WTC11 (cell line): ENCODE data around the gene GSTA1. TPM values are rescaled to one million over a fixed set of nuclear protein-coding genes. Genes with fewer than 3 reads are reported as not detected.

Experiments
- ATAC-seq: fragments of 200-7000 bp; cut with Tn5 transposase; 2 replicates; pipeline ENCODE4 v1.10.0; 2021; ENCODE audit warnings: mild to moderate bottlenecking, moderate library complexity
- CTCF ChIA-PET: fragments of 300-600 bp; sonication (Branson Sonifier 250); formaldehyde crosslinking; loops from one replicate; lab custom pipeline; 2021; ENCODE audit warnings: antibody characterized with exemption; lab: Charles Lee
- POLR2A ChIA-PET: fragments of 350-600 bp; sonication (Branson Sonifier 250); formaldehyde crosslinking; loops from one replicate; lab custom pipeline; 2021; ENCODE audit warnings: antibody characterized with exemption; lab: Charles Lee
- DNase-seq: peaks from one replicate; pipeline ENCODE4 v3.0.0; 2021; ENCODE audit warnings: low spot score
- H3K27ac Mint-ChIP-seq: 2 replicates; pipeline ENCODE4 v1.8.0; 2021; ENCODE audit warnings: mixed read lengths
- H3K27me3 Mint-ChIP-seq: 2 replicates; pipeline ENCODE4 v1.8.0; 2021; ENCODE audit warnings: low read depth, mild to moderate bottlenecking, moderate library complexity, mixed read lengths
- H3K36me3 Mint-ChIP-seq: 2 replicates; pipeline ENCODE4 v1.8.0; 2021; ENCODE audit warnings: mixed read lengths
- H3K4me1 Mint-ChIP-seq: 2 replicates; pipeline ENCODE4 v1.8.0; 2022; ENCODE audit warnings: mixed read lengths
- H3K4me3 Mint-ChIP-seq: 2 replicates; pipeline ENCODE4 v1.8.0; 2021; ENCODE audit warnings: mild to moderate bottlenecking, moderate library complexity, mixed read lengths
- H3K9me3 Mint-ChIP-seq: 2 replicates; pipeline ENCODE4 v1.8.0; 2021; ENCODE audit warnings: mixed read lengths
- CREB1 ChIP-seq: sonication (generic); formaldehyde crosslinking; IDR thresholded peaks from 2 replicates; pipeline ENCODE4 v1.8.0; 2023; ENCODE audit warnings: mild to moderate bottlenecking, missing genetic modification reagents
- ELF4 ChIP-seq: sonication (generic); formaldehyde crosslinking; IDR thresholded peaks from 2 replicates; pipeline ENCODE4 v1.8.1; 2022; ENCODE audit warnings: low read depth, mild to moderate bottlenecking, moderate library complexity, missing genetic modification reagents
- EMX1 ChIP-seq: fragments of 250-450 bp; sonication (Bioruptor Pico); IDR thresholded peaks from 2 replicates; pipeline ENCODE4 v1.8.0; 2021; ENCODE audit warnings: mild to moderate bottlenecking
- FOXK1 ChIP-seq: sonication (generic); formaldehyde crosslinking; IDR thresholded peaks from 2 replicates; pipeline ENCODE4 v1.8.0; 2022; ENCODE audit warnings: mild to moderate bottlenecking, moderate library complexity, missing genetic modification reagents
- FOXP1 ChIP-seq: sonication (generic); formaldehyde crosslinking; IDR thresholded peaks from 2 replicates; pipeline ENCODE4 v1.8.0; 2022; ENCODE audit warnings: missing genetic modification reagents, mild to moderate bottlenecking, moderate library complexity, borderline replicate concordance
- GTF2I ChIP-seq: fragments of 250-450 bp; sonication (Bioruptor Pico); conservative IDR thresholded peaks from 2 replicates; pipeline ENCODE4 v1.4.0; 2021; ENCODE audit warnings: mild to moderate bottlenecking
- HMGA2 ChIP-seq: fragments of 250-450 bp; sonication (Bioruptor Pico); IDR thresholded peaks from 2 replicates; pipeline ENCODE4 v1.4.0; 2021; ENCODE audit warnings: mild to moderate bottlenecking, moderate library complexity
- IRF2 ChIP-seq: sonication (generic); formaldehyde crosslinking; IDR thresholded peaks from 2 replicates; pipeline ENCODE4 v1.8.0; 2022; ENCODE audit warnings: low read depth, missing genetic modification reagents, borderline replicate concordance
- JAZF1 ChIP-seq: fragments of 250-450 bp; sonication (Bioruptor Pico); IDR thresholded peaks from 2 replicates; pipeline ENCODE4 v1.9.0; 2021; ENCODE audit warnings: moderate library complexity, mild to moderate bottlenecking, inconsistent platforms
- JUN ChIP-seq: sonication (generic); formaldehyde crosslinking; IDR thresholded peaks from 2 replicates; pipeline ENCODE4 v1.8.0; 2023; ENCODE audit warnings: mild to moderate bottlenecking, missing genetic modification reagents
- KAT7 ChIP-seq: sonication (generic); formaldehyde crosslinking; IDR thresholded peaks from 2 replicates; pipeline ENCODE4 v1.8.1; 2023; ENCODE audit warnings: missing genetic modification reagents, mild to moderate bottlenecking, borderline replicate concordance
- MXD4 ChIP-seq: fragments of 250-450 bp; sonication (Bioruptor Pico); IDR thresholded peaks from 2 replicates; pipeline ENCODE4 v1.8.0; 2021; ENCODE audit warnings: mild to moderate bottlenecking, moderate library complexity, borderline replicate concordance
- MYBL2 ChIP-seq: sonication (generic); formaldehyde crosslinking; IDR thresholded peaks from 2 replicates; pipeline ENCODE4 v1.8.1; 2023; ENCODE audit warnings: mild to moderate bottlenecking, moderate library complexity, missing genetic modification reagents
- NFATC4 ChIP-seq: fragments of 250-450 bp; sonication (Bioruptor Pico); IDR thresholded peaks from 2 replicates; pipeline ENCODE4 v1.9.0; 2021; ENCODE audit warnings: mild to moderate bottlenecking
- NFYB ChIP-seq: sonication (generic); formaldehyde crosslinking; conservative IDR thresholded peaks from 2 replicates; pipeline ENCODE4 v1.8.0; 2022; ENCODE audit warnings: low read depth, missing genetic modification reagents
- NR3C1 ChIP-seq: sonication (generic); formaldehyde crosslinking; conservative IDR thresholded peaks from 2 replicates; pipeline ENCODE4 v1.8.1; 2023; ENCODE audit warnings: low read depth, mild to moderate bottlenecking, missing genetic modification reagents
- OVOL2 ChIP-seq: fragments of 250-450 bp; sonication (Bioruptor Pico); IDR thresholded peaks from 2 replicates; pipeline ENCODE4 v1.9.0; 2021; ENCODE audit warnings: mild to moderate bottlenecking, borderline replicate concordance
- SMAD4 ChIP-seq: sonication (generic); formaldehyde crosslinking; IDR thresholded peaks from 2 replicates; pipeline ENCODE4 v1.8.0; 2022; ENCODE audit warnings: mild to moderate bottlenecking, missing genetic modification reagents
- ZBTB21 ChIP-seq: sonication (generic); formaldehyde crosslinking; IDR thresholded peaks from 2 replicates; pipeline ENCODE4 v1.8.1; 2023; ENCODE audit warnings: mild to moderate bottlenecking, missing genetic modification reagents, borderline replicate concordance
- ZNF121 ChIP-seq: sonication (generic); formaldehyde crosslinking; IDR thresholded peaks from 2 replicates; pipeline ENCODE4 v1.8.0; 2023; ENCODE audit warnings: missing genetic modification reagents
- ZNF317 ChIP-seq: sonication (generic); formaldehyde crosslinking; IDR thresholded peaks from 2 replicates; pipeline ENCODE4 v1.8.1; 2023; ENCODE audit warnings: low read depth, mild to moderate bottlenecking, moderate library complexity, missing genetic modification reagents, borderline replicate concordance
- ZNF671 ChIP-seq: fragments of 250-450 bp; sonication (Bioruptor Pico); IDR thresholded peaks from 2 replicates; pipeline ENCODE4 v1.8.0; 2021; ENCODE audit warnings: mild to moderate bottlenecking
- total RNA-seq: library from RNA; stranded (reverse); gene quantifications from 3 replicates; pipeline ENCODE4 v1.2.3, GENCODE V29; 2021
- TF ChIP-seq, protein P1 (sequence below): sonication (generic); formaldehyde crosslinking; IDR thresholded peaks from 2 replicates; pipeline ENCODE4 v1.8.1; 2023; ENCODE audit warnings: mild to moderate bottlenecking, missing genetic modification reagents, moderate library complexity
- TF ChIP-seq, protein P2 (sequence below): sonication (generic); formaldehyde crosslinking; IDR thresholded peaks from 2 replicates; pipeline ENCODE4 v1.8.1; 2023; ENCODE audit warnings: mild to moderate bottlenecking, missing genetic modification reagents, borderline replicate concordance
- TF ChIP-seq, protein P3 (sequence below): sonication (generic); formaldehyde crosslinking; IDR thresholded peaks from 2 replicates; pipeline ENCODE4 v1.8.1; 2022; ENCODE audit warnings: missing genetic modification reagents, borderline replicate concordance
- TF ChIP-seq, protein P4 (sequence below): sonication (generic); formaldehyde crosslinking; IDR thresholded peaks from 2 replicates; pipeline ENCODE4 v1.8.1; 2023; ENCODE audit warnings: mild to moderate bottlenecking, missing genetic modification reagents
- TF ChIP-seq, protein P5 (sequence below): sonication (generic); formaldehyde crosslinking; IDR thresholded peaks from 2 replicates; pipeline ENCODE4 v1.8.1; 2022; ENCODE audit warnings: mild to moderate bottlenecking, moderate library complexity, missing genetic modification reagents

The GSTA1 gene
- total RNA-seq, 1 experiment from 2014 or later, result 0.90 TPM

DNA sequence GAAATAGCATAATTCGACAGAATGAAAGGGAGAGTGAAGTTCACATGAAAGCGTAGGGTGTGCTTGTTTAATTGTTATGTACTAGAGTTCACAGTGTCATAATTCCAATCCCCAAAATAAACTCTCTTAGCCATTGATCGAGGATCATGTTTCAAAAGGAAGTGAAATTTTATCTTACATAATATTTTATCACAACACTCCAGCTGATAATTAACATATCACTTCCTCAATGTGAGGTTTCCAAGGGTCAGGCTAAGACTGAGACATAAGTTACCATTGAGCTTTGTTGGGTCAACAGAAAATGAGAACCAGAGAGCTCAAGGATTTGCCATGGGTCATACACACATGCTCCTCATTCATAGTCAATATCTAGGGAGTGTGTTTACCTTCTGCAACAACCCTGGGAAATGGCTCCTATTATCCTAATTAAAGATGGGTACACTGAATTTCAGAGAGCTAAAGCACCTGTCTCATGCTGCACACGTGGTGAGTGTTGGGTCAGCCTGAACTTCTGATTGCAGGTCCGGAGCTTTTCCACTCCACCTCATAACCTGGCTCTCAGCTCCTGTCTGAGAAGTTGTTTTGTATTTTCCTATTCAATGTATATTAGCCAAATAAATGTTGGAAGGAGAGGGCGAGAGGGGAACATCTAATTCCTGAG is 43.4 kb downstream of the GSTA1 start:
- no peak overlapping the region for H3K27ac Mint-ChIP-seq
- ChIA-PET CTCF (no interaction called here), POLR2A (no interaction called here)
- peaks cover 7% of the 10 kb centered on the region for H3K4me1 Mint-ChIP-seq
- ATAC-seq (no peak), DNase-seq (no peak)
- H3K27me3 Mint-ChIP-seq, result no peaks in the 10 kb centered on the region
- no peak overlapping the region for H3K4me3 Mint-ChIP-seq
- TF ChIP-seq ZNF671 (CRISPR knock-in tag) (no peak), HMGA2 (CRISPR knock-in tag) (no peak), NFYB (CRISPR knock-in tag) (no peak), IRF2 (CRISPR knock-in tag) (no peak), MXD4 (CRISPR knock-in tag) (no peak), OVOL2 (no peak), SMAD4 (CRISPR knock-in tag) (no peak), ELF4 (CRISPR knock-in tag) (no peak), NFATC4 (CRISPR knock-in tag) (no peak), ZNF121 (CRISPR knock-in tag) (no peak), MYBL2 (CRISPR knock-in tag) (no peak), FOXP1 (CRISPR knock-in tag) (no peak)
- TF ChIP-seq, protein P1, sequence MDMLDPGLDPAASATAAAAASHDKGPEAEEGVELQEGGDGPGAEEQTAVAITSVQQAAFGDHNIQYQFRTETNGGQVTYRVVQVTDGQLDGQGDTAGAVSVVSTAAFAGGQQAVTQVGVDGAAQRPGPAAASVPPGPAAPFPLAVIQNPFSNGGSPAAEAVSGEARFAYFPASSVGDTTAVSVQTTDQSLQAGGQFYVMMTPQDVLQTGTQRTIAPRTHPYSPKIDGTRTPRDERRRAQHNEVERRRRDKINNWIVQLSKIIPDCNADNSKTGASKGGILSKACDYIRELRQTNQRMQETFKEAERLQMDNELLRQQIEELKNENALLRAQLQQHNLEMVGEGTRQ, result no peak
- TF ChIP-seq, protein P2, sequence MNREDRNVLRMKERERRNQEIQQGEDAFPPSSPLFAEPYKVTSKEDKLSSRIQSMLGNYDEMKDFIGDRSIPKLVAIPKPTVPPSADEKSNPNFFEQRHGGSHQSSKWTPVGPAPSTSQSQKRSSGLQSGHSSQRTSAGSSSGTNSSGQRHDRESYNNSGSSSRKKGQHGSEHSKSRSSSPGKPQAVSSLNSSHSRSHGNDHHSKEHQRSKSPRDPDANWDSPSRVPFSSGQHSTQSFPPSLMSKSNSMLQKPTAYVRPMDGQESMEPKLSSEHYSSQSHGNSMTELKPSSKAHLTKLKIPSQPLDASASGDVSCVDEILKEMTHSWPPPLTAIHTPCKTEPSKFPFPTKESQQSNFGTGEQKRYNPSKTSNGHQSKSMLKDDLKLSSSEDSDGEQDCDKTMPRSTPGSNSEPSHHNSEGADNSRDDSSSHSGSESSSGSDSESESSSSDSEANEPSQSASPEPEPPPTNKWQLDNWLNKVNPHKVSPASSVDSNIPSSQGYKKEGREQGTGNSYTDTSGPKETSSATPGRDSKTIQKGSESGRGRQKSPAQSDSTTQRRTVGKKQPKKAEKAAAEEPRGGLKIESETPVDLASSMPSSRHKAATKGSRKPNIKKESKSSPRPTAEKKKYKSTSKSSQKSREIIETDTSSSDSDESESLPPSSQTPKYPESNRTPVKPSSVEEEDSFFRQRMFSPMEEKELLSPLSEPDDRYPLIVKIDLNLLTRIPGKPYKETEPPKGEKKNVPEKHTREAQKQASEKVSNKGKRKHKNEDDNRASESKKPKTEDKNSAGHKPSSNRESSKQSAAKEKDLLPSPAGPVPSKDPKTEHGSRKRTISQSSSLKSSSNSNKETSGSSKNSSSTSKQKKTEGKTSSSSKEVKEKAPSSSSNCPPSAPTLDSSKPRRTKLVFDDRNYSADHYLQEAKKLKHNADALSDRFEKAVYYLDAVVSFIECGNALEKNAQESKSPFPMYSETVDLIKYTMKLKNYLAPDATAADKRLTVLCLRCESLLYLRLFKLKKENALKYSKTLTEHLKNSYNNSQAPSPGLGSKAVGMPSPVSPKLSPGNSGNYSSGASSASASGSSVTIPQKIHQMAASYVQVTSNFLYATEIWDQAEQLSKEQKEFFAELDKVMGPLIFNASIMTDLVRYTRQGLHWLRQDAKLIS, result no peak
- TF ChIP-seq, protein P3, sequence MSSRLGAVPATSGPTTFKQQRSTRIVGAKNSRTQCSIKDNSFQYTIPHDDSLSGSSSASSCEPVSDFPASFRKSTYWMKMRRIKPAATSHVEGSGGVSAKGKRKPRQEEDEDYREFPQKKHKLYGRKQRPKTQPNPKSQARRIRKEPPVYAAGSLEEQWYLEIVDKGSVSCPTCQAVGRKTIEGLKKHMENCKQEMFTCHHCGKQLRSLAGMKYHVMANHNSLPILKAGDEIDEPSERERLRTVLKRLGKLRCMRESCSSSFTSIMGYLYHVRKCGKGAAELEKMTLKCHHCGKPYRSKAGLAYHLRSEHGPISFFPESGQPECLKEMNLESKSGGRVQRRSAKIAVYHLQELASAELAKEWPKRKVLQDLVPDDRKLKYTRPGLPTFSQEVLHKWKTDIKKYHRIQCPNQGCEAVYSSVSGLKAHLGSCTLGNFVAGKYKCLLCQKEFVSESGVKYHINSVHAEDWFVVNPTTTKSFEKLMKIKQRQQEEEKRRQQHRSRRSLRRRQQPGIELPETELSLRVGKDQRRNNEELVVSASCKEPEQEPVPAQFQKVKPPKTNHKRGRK (CRISPR knock-in tag), result no peak
- H3K9me3 Mint-ChIP-seq, result peaks cover 15% of the 10 kb centered on the region
- peaks cover 6% of the 10 kb centered on the region for H3K36me3 Mint-ChIP-seq

DNA sequence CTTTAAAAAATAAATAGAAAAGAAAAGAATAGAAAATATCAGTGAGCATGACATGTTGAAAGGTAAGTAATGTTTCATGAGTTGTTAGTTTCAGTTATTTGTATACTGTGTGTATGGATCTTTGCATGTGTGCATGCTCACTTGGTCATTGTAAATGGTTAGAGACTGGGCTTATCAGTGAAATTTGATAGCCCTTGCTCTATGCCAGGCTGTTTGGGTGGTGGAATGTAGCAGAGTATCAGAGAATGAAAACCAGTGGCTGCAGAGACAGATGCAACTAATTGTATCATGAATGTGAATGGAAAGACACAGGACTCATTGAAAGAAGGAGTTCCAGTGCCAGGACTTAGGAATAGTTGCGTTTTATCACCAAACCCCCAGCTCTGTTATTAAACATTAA is 44.5 kb downstream of the GSTA1 start:
- CTCF ChIA-PET, result interaction anchor here (0.7 kb wide), 1 partner anchor 34 kb away, joined by 4 read pairs; no protein-coding TSS in a partner anchor
- H3K4me1 Mint-ChIP-seq, result peaks cover 7% of the 10 kb centered on the region
- no peak for DNase-seq
- POLR2A ChIA-PET, result no interaction called here
- no peak for ATAC-seq
- TF ChIP-seq ZNF317 (CRISPR knock-in tag) (no peak), FOXP1 (CRISPR knock-in tag) (no peak), KAT7 (CRISPR knock-in tag) (no peak), EMX1 (CRISPR knock-in tag) (no peak), JUN (no peak), CREB1 (CRISPR knock-in tag) (no peak), FOXK1 (CRISPR knock-in tag) (no peak), JAZF1 (CRISPR knock-in tag) (no peak), GTF2I (no peak), ZBTB21 (no peak), NR3C1 (CRISPR knock-in tag) (no peak)
- TF ChIP-seq, protein P4, sequence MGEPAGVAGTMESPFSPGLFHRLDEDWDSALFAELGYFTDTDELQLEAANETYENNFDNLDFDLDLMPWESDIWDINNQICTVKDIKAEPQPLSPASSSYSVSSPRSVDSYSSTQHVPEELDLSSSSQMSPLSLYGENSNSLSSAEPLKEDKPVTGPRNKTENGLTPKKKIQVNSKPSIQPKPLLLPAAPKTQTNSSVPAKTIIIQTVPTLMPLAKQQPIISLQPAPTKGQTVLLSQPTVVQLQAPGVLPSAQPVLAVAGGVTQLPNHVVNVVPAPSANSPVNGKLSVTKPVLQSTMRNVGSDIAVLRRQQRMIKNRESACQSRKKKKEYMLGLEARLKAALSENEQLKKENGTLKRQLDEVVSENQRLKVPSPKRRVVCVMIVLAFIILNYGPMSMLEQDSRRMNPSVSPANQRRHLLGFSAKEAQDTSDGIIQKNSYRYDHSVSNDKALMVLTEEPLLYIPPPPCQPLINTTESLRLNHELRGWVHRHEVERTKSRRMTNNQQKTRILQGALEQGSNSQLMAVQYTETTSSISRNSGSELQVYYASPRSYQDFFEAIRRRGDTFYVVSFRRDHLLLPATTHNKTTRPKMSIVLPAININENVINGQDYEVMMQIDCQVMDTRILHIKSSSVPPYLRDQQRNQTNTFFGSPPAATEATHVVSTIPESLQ (CRISPR knock-in tag), result no peak
- TF ChIP-seq, protein P5, sequence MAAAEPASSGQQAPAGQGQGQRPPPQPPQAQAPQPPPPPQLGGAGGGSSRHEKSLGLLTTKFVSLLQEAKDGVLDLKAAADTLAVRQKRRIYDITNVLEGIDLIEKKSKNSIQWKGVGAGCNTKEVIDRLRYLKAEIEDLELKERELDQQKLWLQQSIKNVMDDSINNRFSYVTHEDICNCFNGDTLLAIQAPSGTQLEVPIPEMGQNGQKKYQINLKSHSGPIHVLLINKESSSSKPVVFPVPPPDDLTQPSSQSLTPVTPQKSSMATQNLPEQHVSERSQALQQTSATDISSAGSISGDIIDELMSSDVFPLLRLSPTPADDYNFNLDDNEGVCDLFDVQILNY (CRISPR knock-in tag), result no peak
- no peaks in the 10 kb centered on the region for H3K27me3 Mint-ChIP-seq
- H3K27ac Mint-ChIP-seq, result no peak overlapping the region
- peaks cover 15% of the 10 kb centered on the region for H3K9me3 Mint-ChIP-seq
- no peak overlapping the region for H3K4me3 Mint-ChIP-seq
- H3K36me3 Mint-ChIP-seq, result peaks cover 6% of the 10 kb centered on the region
